Activated CD8-positive, alpha-beta T cell treated with anti-CD3 and anti-CD28 coated beads for 36 hours (primary cell): ENCODE measurements around the gene SPATA31D1. TPM values are rescaled to one million over a fixed set of nuclear protein-coding genes. Genes with fewer than 3 reads are reported as not detected.

Experiments used
- ATAC-seq: fragments of 200-7000 bp; cut with Tn5 transposase; one replicate; pipeline ENCODE4 v1.10.0; 2021; ENCODE audit warnings: mild to moderate bottlenecking, moderate library complexity
- CTCF ChIA-PET: fragments of 350-600 bp; sonication (Branson Sonifier 250); formaldehyde crosslinking; loops from one replicate; lab custom pipeline; 2021; ENCODE audit warnings: antibody characterized with exemption; lab: Charles Lee
- POLR2A ChIA-PET: fragments of 350-600 bp; sonication (Branson Sonifier 250); formaldehyde crosslinking; loops from one replicate; lab custom pipeline; 2021; ENCODE audit warnings: antibody characterized with exemption; lab: Charles Lee
- DNase-seq: peaks from one replicate; pipeline ENCODE4 v3.0.0-alpha.2; 2020
- H3K27ac Mint-ChIP-seq: one replicate; pipeline ENCODE4 v1.8.0; 2021; ENCODE audit warnings: mild to moderate bottlenecking, mixed read lengths
- H3K27me3 Mint-ChIP-seq: one replicate; pipeline ENCODE4 v1.8.0; 2021; ENCODE audit warnings: mixed read lengths
- H3K36me3 Mint-ChIP-seq: one replicate; pipeline ENCODE4 v1.8.0; 2021; ENCODE audit warnings: low read depth, mixed read lengths
- H3K4me1 Mint-ChIP-seq: one replicate; pipeline ENCODE4 v1.8.0; 2021; ENCODE audit warnings: low read depth, mixed read lengths
- H3K4me3 Mint-ChIP-seq: one replicate; pipeline ENCODE4 v1.8.0; 2021; ENCODE audit warnings: mild to moderate bottlenecking, moderate library complexity, mixed read lengths
- H3K9me3 Mint-ChIP-seq: one replicate; pipeline ENCODE4 v1.8.0; 2021; ENCODE audit warnings: mixed read lengths
- CTCF ChIP-seq: fragments of 200-600 bp; IDR thresholded peaks from one replicate; pipeline ENCODE4 v1.8.0; 2022; ENCODE audit warnings: antibody characterized with exemption, mild to moderate bottlenecking
- intact Hi-C: fragments of 100-400 bp; cut with micrococcal nuclease; formaldehyde crosslinking; loops from one replicate; pipeline ENCODE4 v1.10.0; 2022
- total RNA-seq, 2 experiments: library from RNA; stranded (reverse); gene quantifications; one replicate each; pipeline ENCODE4 v1.2.3, GENCODE V29; 2021

Gene SPATA31D1
- total RNA-seq, 2 experiments from 2014 or later = not detected

GRCh38 chr9:81989700-81990099 lies 1.1 kb downstream of the SPATA31D1 start:
- Mint-ChIP-seq H3K36me3 (no peaks in the 10 kb centered on the region), H3K27ac (no peak overlapping the region), H3K4me3 (no peak overlapping the region), H3K9me3 (no peaks in the 10 kb centered on the region), H3K27me3 (no peaks in the 10 kb centered on the region), H3K4me1 (no peaks in the 10 kb centered on the region)
- ChIA-PET POLR2A (no interaction called here), CTCF (no interaction called here)
- TF ChIP-seq CTCF = no peak
- intact Hi-C loops = no loop called here
- DNase-seq (no peak), ATAC-seq (no peak)

GRCh38 chr9:81993656-81994055 lies 5.1 kb downstream of the SPATA31D1 start:
- H3K27me3 Mint-ChIP-seq = no peaks in the 10 kb centered on the region
- DNase-seq (no peak), ATAC-seq (no peak)
- intact Hi-C loops = no loop called here
- POLR2A ChIA-PET = no interaction called here
- no peak overlapping the region for H3K27ac Mint-ChIP-seq
- H3K9me3 Mint-ChIP-seq = peaks cover 2% of the 10 kb centered on the region
- no peak for TF ChIP-seq CTCF
- no peaks in the 10 kb centered on the region for H3K36me3 Mint-ChIP-seq
- CTCF ChIA-PET = no interaction called here
- no peak overlapping the region for H3K4me3 Mint-ChIP-seq
- H3K4me1 Mint-ChIP-seq = no peaks in the 10 kb centered on the region

- no peak for ATAC-seq
- no peaks in the 10 kb centered on the region for H3K36me3 Mint-ChIP-seq
Observed at GRCh38 chr9:81999806-82000205, 11.2 kb downstream of the SPATA31D1 start.

GRCh38 chr9:82010711-82011110 lies 22.1 kb downstream of the SPATA31D1 start:
- no peak for ATAC-seq
- H3K27me3 Mint-ChIP-seq = no peaks in the 10 kb centered on the region
- ChIA-PET CTCF (no interaction called here), POLR2A (no interaction called here)
- H3K9me3 Mint-ChIP-seq = peaks cover 10% of the 10 kb centered on the region
- H3K4me1 Mint-ChIP-seq = no peaks in the 10 kb centered on the region
- intact Hi-C loops = no loop called here
- no peak for TF ChIP-seq CTCF
- no peak overlapping the region for H3K4me3 Mint-ChIP-seq
- no peak overlapping the region for H3K27ac Mint-ChIP-seq
- no peaks in the 10 kb centered on the region for H3K36me3 Mint-ChIP-seq
- no peak for DNase-seq

More at GRCh38 chr9:81999806-82000205, 11.2 kb downstream of the SPATA31D1 start:
- no peak for TF ChIP-seq CTCF
- Mint-ChIP-seq H3K4me3 (no peak overlapping the region), H3K9me3 (peaks cover 5% of the 10 kb centered on the region), H3K27ac (no peak overlapping the region), H3K4me1 (no peaks in the 10 kb centered on the region), H3K27me3 (no peaks in the 10 kb centered on the region)
- CTCF ChIA-PET = no interaction called here
- intact Hi-C loops = no loop called here
- DNase-seq = no peak
- POLR2A ChIA-PET = no interaction called here

- Mint-ChIP-seq H3K27me3 (no peaks in the 10 kb centered on the region), H3K9me3 (peaks cover 10% of the 10 kb centered on the region), H3K27ac (no peak overlapping the region), H3K4me1 (no peaks in the 10 kb centered on the region), H3K36me3 (no peaks in the 10 kb centered on the region), H3K4me3 (no peak overlapping the region)
- intact Hi-C loops = no loop called here
- ChIA-PET CTCF (no interaction called here), POLR2A (no interaction called here)
- DNase-seq (no peak), ATAC-seq (no peak)
- no peak for TF ChIP-seq CTCF
Observed at GRCh38 chr9:82011133-82011532, 22.6 kb downstream of the SPATA31D1 start.
